Stimulated activated CD8-positive, alpha-beta memory T cell treated with anti-CD3 and anti-CD28 coated beads, Interleukin-12 subunit alpha, Interleukin-12 subunit beta, amount 100 ng/mL, for 1 hour (primary cell): ENCODE measurements around the gene NUDT6.
"Not testable (repeated sequence)": the region's sequence is repeated elsewhere in the genome, so short reads cannot be mapped to it uniquely, and the experiment has no call there.

Experiments
- DNase-seq: peaks from one replicate; pipeline ENCODE4 v3.0.0-alpha.2; 2020; ENCODE audit warnings: low read depth

Gene NUDT6

GRCh38 chr4:122921971-122922876, at the start of gene NUDT6:
NUDT6 (minus strand) TSS chr4:122922597; CDS start chr4:122922572, 25 bp downstream.
- peak; percentile 11 for DNase-seq

- DNase-seq = no peak
Measured at GRCh38 chr4:122968227-122968812, 45.9 kb upstream of the NUDT6 start.

- DNase-seq = no peak
Measured at GRCh38 chr4:122967231-122967630, 44.8 kb upstream of the NUDT6 start.

- no peak for DNase-seq
Measured at GRCh38 chr4:122966201-122966600, 43.8 kb upstream of the NUDT6 start.

- no peak for DNase-seq
Measured at GRCh38 chr4:122963216-122963615, 40.8 kb upstream of the NUDT6 start.

DNA sequence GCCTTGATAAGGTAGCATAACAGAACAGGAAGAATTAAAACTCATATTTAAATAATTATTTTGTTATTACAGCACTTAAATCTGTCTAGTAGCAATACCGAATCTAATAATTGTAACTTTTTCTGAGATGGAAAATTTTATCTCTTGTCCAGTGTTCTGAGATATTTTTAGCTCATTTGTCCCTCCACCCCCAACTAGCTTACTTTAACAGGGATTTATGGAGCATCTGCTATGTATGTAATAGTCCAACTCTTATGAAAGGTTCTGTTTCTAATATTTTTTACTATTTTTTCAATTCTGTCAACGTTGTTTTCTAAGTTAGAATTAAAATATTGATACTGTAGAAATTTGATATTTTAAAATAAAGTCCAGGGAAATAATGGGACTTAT, 38.2 kb upstream of the NUDT6 start:
- no peak for DNase-seq

DNA sequence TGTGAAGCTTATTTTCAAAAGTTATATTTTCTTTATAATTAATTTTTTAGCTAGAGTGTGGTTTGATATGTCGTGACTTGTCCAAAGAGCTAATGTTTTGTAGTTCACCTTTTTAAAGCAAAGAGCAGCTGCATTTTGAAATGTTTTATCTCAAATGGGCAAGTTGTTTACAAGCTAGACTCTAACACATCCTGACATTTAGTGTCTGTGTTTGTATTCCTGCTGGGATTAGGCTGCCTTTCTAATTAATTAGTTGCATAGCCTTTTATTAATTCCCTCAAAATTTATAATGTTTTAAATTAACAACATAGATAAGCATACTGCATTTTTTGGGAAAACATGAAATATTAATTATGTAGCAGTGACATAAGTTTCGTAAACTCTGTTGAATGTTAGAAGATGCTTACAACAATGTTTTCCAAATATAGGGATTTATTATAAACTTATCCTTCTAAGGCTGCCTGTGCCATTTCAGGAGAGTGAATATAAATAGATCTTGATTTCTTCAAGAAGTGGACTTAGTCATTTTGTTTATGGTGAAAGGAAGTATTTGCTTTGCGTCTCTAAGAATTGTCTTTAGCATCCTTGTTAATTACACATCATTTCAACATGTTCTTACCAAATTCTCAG, 37.7 kb upstream of the NUDT6 start:
- DNase-seq = no peak

GRCh38 chr4:122959441-122959840, 37.0 kb upstream of the NUDT6 start:
- DNase-seq = no peak

GRCh38 chr4:122958505-122958904, 36.1 kb upstream of the NUDT6 start:
- no peak for DNase-seq

DNA sequence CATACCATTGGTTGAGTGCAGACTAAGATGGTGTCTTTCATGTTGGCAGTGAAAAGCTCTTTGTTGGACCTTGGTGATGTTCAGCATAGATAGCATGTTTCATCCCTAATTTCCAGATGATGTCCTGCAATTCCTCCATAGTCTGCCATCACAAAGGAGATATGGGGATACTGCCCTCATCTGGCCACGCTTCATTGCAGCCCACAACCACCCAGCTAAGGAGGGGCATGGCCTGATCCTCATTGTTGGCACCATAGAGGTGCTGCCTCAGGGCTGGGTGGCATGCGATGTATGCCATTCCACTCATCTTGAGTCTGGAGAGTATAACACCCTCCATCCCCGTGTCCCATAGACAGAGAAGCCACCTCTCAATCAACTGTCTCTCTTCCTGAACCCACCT, 31.5 kb upstream of the NUDT6 start:
- no peak for DNase-seq

DNA sequence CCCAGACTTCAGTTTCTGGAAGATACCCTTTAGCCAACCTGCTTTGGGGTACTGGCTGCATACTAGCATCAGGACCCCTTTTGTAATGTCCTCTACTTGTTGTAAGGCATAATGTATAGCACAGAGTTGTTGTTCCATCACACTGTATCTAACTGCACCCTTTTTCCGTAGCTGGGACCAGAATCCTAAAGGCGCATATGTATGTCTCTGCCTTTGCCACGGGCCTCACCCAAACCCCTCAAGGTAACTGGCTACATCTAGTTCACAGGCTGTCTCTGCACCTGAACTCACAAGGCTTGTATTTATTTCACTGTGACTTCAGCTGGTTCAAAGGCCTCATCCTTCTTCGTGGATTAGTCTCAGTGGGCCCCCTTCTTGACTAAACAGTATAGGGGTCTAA, 29.6 kb upstream of the NUDT6 start:
- DNase-seq = no peak

GRCh38 chr4:122948671-122949070, 26.3 kb upstream of the NUDT6 start:
- DNase-seq = no peak

GRCh38 chr4:122946142-122946541, 23.7 kb upstream of the NUDT6 start:
- DNase-seq = no peak

GRCh38 chr4:122945136-122945535, 22.7 kb upstream of the NUDT6 start:
- not testable (repeated sequence) for DNase-seq

DNA sequence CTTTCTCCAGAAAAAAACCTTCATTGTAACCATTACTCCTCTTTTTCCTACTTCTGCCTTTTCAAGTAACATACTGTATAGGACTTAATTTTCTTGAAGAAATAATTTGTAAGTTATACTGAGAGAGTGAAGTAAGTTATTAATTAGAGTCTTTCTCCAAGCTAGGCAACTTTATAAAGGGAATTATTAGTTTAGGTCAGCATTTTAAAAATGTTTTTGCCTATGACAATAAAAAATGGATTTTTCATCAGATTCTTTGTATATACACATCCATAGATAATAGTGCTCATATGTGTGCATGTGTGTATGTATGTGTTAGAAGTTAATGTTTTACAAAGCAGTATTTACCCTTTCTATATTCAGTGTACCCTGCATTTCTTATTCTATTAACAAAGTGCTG, 10.4 kb upstream of the NUDT6 start:
- no peak for DNase-seq

DNA sequence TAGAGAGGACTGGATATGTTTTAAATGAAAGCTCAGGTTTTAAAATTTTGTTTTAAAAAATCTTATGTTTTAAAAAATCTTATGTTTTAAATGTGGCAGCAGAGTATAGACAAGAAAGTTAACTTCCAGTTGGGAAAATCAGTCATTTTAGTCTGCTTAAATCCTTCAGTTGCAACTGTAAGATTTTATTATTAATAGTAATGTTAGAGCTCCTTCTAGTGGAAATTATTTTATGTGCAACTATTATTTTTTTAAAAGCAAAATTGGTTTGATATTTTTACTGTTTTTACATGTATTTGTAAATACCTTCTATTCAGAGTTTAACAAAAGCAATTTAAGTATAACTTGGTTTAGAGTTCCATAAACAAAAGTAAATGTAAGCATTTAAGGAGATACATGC, 8.5 kb upstream of the NUDT6 start:
- no peak for DNase-seq

DNA sequence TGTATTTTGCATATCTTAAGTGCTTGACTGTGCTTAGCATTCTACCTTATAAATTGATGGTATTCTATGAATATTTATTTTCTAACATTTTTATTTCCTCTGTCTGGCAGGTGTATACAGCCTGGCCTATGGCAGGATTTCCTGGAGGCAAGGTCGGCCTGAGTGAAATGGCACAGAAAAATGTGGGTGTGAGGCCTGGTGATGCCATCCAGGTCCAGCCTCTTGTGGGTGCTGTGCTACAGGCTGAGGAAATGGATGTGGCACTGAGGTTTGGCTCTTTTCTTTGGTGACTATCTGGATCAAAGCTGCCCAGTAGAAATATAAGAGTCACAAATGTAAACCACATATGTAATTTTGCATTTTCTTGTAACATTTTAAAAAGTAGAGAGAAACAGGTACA, 6.5 kb upstream of the NUDT6 start:
- no peak for DNase-seq

DNA sequence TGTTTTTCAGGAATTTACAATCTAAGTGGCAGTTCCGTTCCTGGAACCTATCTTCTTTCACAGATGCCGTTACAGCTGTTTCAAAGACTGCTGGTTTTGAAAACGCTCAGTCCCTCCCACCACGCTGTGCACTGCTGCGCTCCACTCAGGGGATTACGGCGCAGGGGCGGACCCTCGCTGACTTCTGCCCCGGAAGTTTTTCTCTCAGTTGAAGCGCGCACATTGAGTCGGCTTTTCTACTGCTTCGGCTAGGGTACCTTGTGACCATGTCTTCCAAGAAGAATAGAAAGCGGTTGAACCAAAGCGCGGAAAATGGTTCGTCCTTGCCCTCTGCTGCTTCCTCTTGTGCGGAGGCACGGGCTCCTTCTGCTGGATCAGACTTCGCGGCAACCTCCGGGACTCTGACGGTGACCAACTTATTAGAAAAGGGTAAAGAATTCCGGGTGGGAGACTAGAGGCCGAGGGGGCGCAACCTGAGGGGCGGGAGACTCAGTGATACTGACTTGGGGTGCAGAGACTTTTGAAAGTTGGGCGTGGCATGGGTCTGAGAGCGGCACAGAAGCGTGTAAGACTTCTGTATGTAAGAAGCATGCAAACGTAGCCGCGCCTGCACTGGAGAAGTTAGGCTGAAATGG, 597 bp upstream of the NUDT6 start:
- peak; percentile 71 for DNase-seq

DNA sequence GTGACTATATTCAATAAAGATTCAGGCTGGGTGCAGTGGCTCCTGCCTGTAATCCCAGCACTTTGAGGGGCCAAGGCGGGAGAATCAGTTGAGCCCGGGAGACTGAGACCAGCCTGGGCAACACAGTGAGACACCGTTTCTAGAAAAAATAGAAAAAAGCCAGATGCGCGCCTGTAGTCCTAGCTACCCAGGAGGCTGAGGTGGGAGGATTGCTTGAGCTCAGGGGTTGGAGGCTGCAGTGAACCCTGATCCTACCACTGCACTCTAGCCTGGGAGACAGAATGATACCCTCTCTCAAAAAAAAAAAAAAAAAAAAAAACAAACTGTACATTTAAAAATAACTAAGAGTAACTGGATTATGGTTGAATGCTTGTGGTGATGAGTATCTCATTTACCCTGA, 1.1 kb downstream of the NUDT6 start:
- DNase-seq = no peak

DNA sequence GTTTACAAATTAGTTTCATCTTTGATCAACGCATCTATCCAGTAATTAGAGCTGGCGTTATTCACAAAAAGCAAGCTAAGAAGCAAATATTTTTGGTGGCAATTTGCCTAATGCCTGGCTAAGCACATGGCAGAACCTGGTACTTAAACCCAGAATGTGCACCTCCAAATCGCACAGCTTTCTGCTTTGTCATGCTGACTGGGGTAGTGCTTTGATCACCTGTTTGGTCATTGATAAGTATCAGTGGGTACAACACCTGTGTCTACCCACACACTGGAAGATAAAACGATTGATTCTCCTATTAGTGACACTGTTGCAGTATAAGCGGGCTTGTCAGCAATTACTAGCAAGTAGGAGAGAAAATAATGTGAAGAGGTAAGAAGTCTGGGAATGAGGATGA, 1.9 kb downstream of the NUDT6 start:
- DNase-seq = no peak

DNA sequence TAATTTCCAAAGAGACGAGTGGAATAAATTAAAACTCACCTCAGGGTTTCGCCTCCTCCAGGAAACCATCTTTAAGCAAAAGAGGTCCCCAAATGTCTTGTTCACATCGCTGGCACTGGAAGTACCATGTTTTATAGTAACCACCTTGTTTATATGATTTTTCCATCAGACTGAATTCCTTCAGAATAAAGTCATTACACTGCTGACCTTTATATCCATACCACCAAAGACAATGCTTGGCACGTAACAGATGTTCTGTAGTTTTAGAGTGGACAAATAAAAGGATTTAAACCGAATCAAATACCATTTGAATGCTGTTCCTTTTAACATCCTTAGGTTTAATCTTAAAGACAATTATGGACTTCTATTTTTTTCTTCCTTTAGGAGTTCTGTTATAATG, 4.7 kb downstream of the NUDT6 start:
- DNase-seq = no peak

- no peak for DNase-seq
Measured at GRCh38 chr4:122914938-122915337, 7.5 kb downstream of the NUDT6 start.
